Activated CD4-positive, alpha-beta T cell treated with anti-CD3 and anti-CD28 coated beads, Interleukin-2, amount 50 U/mL, for 48 hours (primary cell): ENCODE measurements around the gene DEPDC7.
"Not testable (repeated sequence)": the region's sequence is repeated elsewhere in the genome, so short reads cannot be mapped to it uniquely, and the experiment has no call there.

ENCODE experiments used
- DNase-seq, 2 experiments: peaks; one replicate each; pipeline ENCODE4 v3.0.0-alpha.2; 2020

Gene DEPDC7

DNA sequence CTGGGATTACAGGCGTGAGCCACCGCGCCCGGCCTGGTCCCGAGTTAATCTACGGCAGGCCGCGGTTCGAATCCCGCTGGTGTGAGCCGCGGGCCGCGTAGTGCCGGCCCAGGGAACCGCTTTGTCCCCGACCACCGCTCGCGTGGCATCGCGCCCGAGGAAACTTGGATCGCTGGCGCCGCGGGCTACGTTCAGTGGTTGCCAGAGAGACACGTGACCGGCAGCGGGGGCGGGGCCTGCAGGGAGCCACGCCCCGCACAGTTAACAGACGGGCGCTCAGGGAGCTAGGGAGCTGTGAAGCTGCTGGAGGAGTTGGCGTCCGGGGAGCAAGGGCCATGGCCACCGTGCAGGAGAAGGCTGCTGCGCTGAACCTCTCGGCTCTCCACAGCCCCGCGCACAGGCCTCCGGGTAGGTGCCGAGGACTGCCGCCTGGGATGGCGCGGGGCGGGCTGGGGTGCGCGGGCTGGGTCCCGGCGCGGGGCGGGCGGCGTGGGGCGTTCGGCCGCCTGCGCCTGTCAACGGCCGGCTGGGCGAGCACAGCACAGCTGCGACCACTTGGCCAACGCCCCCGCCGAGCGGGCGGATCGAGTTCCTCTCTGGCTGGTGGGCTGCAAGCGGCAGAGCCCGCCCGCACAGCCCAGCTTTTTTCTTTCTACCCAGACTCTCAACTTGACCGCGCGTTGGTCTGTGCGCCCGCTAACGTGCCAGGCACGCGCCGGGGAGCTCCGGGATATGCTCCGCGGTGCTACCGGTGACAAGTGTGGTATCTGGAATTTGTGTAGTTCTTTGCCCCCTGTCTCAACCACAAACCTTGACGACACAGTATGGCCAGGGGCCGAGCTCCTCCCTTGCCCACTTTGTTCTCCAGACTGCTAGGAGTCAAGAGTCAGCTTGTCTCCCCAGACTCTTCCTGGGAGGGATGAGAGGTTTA lies at the start of gene DEPDC7:
Gene DEPDC7, plus strand, starts transcription at position 258 of the 931 bp plus-strand sequence. Its CDS starts 78 bp downstream, at position 336.
- DNase-seq: peak; percentile 74 to 80

GRCh38 chr11:32968541-32968940 lies 47.1 kb upstream of the DEPDC7 start:
- DNase-seq: no peak

GRCh38 chr11:32972233-32972632 lies 43.4 kb upstream of the DEPDC7 start:
- not testable (repeated sequence) for DNase-seq

DNA sequence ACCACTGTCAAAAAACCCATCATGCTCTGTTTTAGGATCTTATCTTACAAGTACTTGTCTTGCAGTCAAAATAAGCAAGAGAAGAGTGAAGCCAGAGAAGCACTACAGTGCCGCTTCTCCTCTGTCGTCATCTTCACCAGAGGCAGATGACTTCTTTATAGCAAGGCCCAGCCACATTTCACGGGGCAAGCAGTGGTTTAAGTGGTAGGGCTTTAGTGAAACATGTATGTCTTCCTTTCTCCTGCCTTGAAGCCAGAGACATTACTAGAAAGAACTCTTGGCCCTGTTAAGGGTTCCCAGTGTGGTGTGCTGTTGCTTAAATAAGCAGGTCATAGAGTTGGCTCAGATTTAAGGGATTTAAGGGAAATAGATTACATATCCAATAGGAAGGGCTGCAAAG lies 42.9 kb upstream of the DEPDC7 start:
- DNase-seq: no peak

GRCh38 chr11:32982626-32983025 lies 33.1 kb upstream of the DEPDC7 start:
- DNase-seq: no peak

DNA sequence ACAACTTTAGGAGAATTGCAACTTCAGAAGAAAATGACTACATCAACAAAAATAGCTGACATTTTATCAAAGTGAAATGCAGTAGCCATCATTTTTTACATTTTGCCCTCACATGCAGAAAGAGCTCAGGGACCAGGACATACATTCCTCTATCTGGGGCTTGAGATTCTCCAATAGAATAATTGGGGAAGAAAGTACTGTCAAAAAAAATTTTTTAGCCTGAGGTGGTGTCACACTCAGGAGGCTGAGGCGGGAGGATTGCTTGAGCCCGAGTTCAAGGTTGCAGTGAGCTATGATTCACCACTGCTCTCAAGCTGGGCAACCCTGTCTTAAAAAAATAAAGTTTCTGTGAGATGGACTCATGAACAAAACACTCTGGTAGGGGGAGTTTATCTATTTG lies 32.2 kb upstream of the DEPDC7 start:
- DNase-seq: no peak

- no peak for DNase-seq
These were observed 30.1 kb upstream of the DEPDC7 start for GRCh38 chr11:32985600-32985999.

DNA sequence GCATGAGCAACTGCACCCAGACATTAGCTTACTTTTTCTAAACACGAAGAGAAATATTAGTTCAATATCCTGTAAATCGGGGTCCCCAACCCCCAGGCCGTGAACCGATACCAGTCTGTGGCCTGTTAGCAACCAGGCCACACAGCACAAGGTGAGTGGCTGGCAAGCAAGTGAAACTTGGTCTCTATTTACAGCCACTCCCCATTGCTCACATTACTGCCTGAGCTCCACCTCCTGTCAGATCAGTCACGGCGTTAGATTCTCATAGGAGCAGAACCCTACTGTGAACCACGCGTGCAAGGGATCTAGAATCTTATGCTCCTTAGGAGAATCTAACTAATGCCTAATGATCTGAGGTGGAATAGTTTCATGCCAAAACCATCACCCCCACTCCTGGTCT lies 27.8 kb upstream of the DEPDC7 start:
- no peak for DNase-seq

- no peak for DNase-seq
These were observed 25.2 kb upstream of the DEPDC7 start for GRCh38 chr11:32990481-32990880.

DNA sequence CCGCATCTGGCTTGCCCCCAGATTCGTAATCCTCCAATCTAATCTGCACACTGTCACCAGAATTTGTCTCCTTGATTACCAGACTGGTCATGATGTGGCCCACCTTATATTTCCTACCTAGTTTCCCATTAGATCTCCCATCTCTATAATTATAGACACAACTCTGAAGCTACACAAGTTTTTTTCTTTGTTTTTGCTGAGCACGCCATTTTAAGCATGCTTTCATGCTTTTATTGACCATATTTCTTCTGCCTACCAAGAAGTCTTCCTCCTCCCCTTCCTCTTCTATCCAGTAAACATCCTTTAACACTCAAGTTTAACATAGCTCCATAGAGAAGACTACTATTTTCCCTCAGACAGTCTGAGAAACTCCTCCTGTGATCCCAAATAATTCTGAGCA lies 24.3 kb upstream of the DEPDC7 start:
- no peak for DNase-seq

- no peak for DNase-seq
These were observed 23.8 kb upstream of the DEPDC7 start for GRCh38 chr11:32991898-32992297.

GRCh38 chr11:33000181-33000580 lies 15.5 kb upstream of the DEPDC7 start:
- DNase-seq: no peak

- DNase-seq: no peak
These were observed 14.4 kb upstream of the DEPDC7 start for GRCh38 chr11:33001281-33001680.

DNA sequence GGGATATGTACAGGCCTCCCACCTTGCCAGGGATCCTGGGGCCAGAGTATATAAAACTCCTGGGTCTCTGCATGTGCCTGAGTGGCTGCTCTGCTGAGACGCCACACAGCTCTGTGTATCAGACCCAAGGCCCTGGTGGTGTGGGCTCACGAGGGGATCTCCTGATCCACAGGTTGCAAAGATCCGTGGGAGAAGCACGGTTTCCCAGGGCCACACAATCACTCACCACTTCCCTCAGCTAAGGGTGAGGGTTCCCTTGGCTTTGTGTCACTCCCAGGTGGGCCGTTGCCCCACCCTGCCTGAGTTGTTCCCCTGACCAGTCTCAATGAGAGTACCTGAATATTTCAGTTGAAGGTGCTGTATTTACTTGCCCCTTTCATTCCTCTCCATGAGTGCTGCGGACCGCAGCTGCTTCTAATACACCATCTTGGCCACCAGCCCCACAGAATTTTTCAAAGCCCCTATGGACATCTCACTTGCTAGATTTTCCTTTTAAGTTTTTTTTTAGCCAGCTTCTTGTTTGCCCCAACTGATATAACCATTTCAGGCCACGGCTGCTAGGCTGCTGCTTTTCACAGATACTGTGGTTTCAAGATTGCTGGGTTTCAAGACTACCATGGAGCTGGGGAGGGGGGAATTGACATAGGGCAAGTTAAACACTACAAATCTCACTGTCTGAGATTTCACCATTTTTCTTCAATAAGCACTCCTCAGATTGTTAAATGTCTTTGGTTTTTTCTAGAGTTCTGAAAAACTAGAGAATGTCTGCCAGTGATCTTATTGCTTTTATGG lies 13.7 kb upstream of the DEPDC7 start:
- DNase-seq: no peak

- DNase-seq: no peak
These were observed 10.5 kb upstream of the DEPDC7 start for GRCh38 chr11:33005175-33005574.

GRCh38 chr11:33006010-33006409 lies 9.7 kb upstream of the DEPDC7 start:
- no peak for DNase-seq

GRCh38 chr11:33013755-33014154 lies 1.9 kb upstream of the DEPDC7 start:
- no peak for DNase-seq

DNA sequence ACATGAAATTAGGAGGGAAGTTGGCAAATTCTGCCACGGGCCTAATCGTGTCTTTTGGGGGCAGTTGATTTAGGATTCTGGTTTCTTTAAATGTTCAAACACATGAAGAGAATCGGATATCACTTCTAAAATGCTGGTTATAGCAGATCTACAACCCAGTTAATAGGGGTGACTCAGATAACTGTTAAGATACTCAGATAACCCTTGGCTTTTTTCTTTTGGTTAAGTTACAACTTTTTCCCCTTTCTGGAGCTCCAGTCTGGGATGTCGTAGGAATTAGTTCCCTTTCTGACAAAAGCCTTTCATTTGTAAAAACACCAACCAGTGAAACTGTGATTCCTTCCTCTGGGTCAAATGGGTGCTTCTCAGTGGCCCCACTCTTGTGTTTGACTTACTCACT lies 976 bp downstream of the DEPDC7 start:
- DNase-seq: no peak

- no peak for DNase-seq
These were observed 1.8 kb downstream of the DEPDC7 start for GRCh38 chr11:33017478-33017877.

GRCh38 chr11:33017965-33018364 lies 2.3 kb downstream of the DEPDC7 start:
- DNase-seq: no peak

- DNase-seq: no peak
These were observed 3.2 kb downstream of the DEPDC7 start for GRCh38 chr11:33018840-33019239.

DNA sequence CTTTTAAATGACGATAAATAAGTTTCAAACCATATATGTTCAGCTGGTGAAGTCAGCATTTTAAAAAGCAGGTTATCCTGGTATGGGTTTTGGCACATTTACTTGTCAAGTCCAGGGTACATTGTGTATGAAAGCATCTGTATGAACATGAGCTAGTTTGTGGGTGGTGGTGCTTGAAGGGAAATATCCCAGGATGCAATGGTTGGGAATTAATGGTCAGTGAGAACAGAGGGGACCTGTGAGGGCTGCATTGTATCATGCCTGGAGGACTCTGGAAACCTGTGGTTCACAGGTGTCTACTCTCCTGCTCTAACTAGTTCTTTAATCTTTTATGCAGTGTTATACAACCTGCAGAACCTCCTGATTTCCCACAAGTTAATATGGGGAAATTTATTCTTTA lies 5.8 kb downstream of the DEPDC7 start:
- no peak for DNase-seq

DNA sequence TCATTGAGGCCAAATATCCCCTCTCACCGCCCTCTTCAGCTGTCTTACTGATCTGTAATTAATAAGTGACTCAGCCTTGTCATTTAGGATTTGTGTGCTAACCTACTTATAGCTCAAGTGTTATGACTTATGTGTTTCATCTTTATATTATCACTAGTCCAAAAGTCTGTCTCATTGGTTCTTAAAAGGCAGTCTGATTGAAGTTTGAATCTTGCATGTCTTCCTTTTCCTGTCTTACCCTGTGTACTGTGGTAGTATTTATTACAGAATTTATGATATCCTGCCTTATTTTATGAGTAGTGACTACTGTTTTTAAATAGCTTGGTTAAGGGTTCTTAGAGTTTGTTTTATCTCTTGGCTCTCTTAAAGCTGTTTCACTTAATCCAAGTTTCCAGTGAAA lies 6.3 kb downstream of the DEPDC7 start:
- no peak for DNase-seq

- no peak for DNase-seq
These were observed 9.7 kb downstream of the DEPDC7 start for GRCh38 chr11:33025339-33025722.
